Osteocyte (in vitro differentiated cells): Measurements from ENCODE around the gene FHOD3. TPM values are rescaled to one million over a fixed set of nuclear protein-coding genes. Genes with fewer than 3 reads are reported as not detected.
A peak's percentile ranks its signal among the peaks of the same experiment; 100 is the strongest.

ENCODE experiments used
- DNase-seq: peaks from one replicate; pipeline ENCODE4 v3.0.0; 2021; ENCODE audit warnings: mixed read lengths; ENCODE audit not compliant: unreplicated experiment; ENCODE audit errors: extremely low spot score
- H3K27ac Mint-ChIP-seq: one replicate; pipeline ENCODE4 v1.8.0; 2021; ENCODE audit warnings: mild to moderate bottlenecking, mixed read lengths; ENCODE audit not compliant: unreplicated experiment
- H3K27me3 Mint-ChIP-seq: one replicate; pipeline ENCODE4 v1.8.0; 2021; ENCODE audit warnings: mixed read lengths; ENCODE audit not compliant: unreplicated experiment
- H3K36me3 Mint-ChIP-seq: one replicate; pipeline ENCODE4 v1.8.0; 2021; ENCODE audit warnings: mixed read lengths; ENCODE audit not compliant: unreplicated experiment
- H3K4me1 Mint-ChIP-seq: one replicate; pipeline ENCODE4 v1.8.0; 2021; ENCODE audit warnings: mixed read lengths; ENCODE audit not compliant: unreplicated experiment
- H3K4me3 Mint-ChIP-seq: one replicate; pipeline ENCODE4 v1.8.0; 2021; ENCODE audit warnings: mild to moderate bottlenecking, moderate library complexity, mixed read lengths; ENCODE audit not compliant: unreplicated experiment
- H3K9me3 Mint-ChIP-seq: one replicate; pipeline ENCODE4 v1.8.0; 2021; ENCODE audit warnings: mixed read lengths; ENCODE audit not compliant: unreplicated experiment
- CTCF ChIP-seq: fragments of 200-600 bp; sonication (generic); IDR thresholded peaks from 2 replicates; pipeline ENCODE4 v1.5.0; 2021; ENCODE audit warnings: antibody characterized with exemption, mild to moderate bottlenecking, moderate library complexity
- total RNA-seq: library from RNA; stranded (reverse); gene quantifications from 2 replicates; pipeline ENCODE4 v1.2.1, GENCODE V29; 2021

FHOD3 gene
- total RNA-seq, 1 donor from 2014 or later = 1.2 TPM

- H3K27ac Mint-ChIP-seq = no peak overlapping the region
Measured at GRCh38 chr18:36782710-36783109, 485.2 kb downstream of the FHOD3 start.

GRCh38 chr18:36783792-36784191 is 486.3 kb downstream of the FHOD3 start:
- H3K36me3 Mint-ChIP-seq = peaks cover 9% of the 10 kb centered on the region
- DNase-seq = no peak
- no peak overlapping the region for H3K4me3 Mint-ChIP-seq
- H3K27ac Mint-ChIP-seq = no peak overlapping the region
- no peak for TF ChIP-seq CTCF
- H3K4me1 Mint-ChIP-seq = peaks cover 13% of the 10 kb centered on the region
- H3K9me3 Mint-ChIP-seq = no peaks in the 10 kb centered on the region
- H3K27me3 Mint-ChIP-seq = no peaks in the 10 kb centered on the region

More at GRCh38 chr18:36782710-36783109, 485.2 kb downstream of the FHOD3 start:
- TF ChIP-seq CTCF = no peak
- H3K4me1 Mint-ChIP-seq = peaks cover 13% of the 10 kb centered on the region
- H3K4me3 Mint-ChIP-seq = no peak overlapping the region
- H3K36me3 Mint-ChIP-seq = peaks cover 9% of the 10 kb centered on the region
- H3K27me3 Mint-ChIP-seq = no peaks in the 10 kb centered on the region
- peaks cover 4% of the 10 kb centered on the region for H3K9me3 Mint-ChIP-seq
- DNase-seq = no peak

- Mint-ChIP-seq H3K9me3 (no peaks in the 10 kb centered on the region), H3K27ac (peak overlapping the region; percentile 46), H3K36me3 (peaks cover 20% of the 10 kb centered on the region), H3K4me1 (peaks cover 13% of the 10 kb centered on the region), H3K4me3 (no peak overlapping the region), H3K27me3 (no peaks in the 10 kb centered on the region)
- DNase-seq = no peak
- no peak for TF ChIP-seq CTCF
Measured at GRCh38 chr18:36786686-36787085, 489.2 kb downstream of the FHOD3 start.

GRCh38 chr18:36792634-36793283 is 495.2 kb downstream of the FHOD3 start:
- Mint-ChIP-seq H3K4me3 (no peak overlapping the region), H3K27ac (no peak overlapping the region), H3K9me3 (no peaks in the 10 kb centered on the region), H3K27me3 (no peaks in the 10 kb centered on the region), H3K36me3 (peaks cover 39% of the 10 kb centered on the region), H3K4me1 (no peaks in the 10 kb centered on the region)
- no peak for TF ChIP-seq CTCF
- no peak for DNase-seq

- no peak overlapping the region for H3K4me3 Mint-ChIP-seq
- peaks cover 11% of the 10 kb centered on the region for H3K9me3 Mint-ChIP-seq
- TF ChIP-seq CTCF = no peak
- H3K27me3 Mint-ChIP-seq = no peaks in the 10 kb centered on the region
- peaks cover 50% of the 10 kb centered on the region for H3K36me3 Mint-ChIP-seq
- no peak for DNase-seq
- no peak overlapping the region for H3K27ac Mint-ChIP-seq
- no peaks in the 10 kb centered on the region for H3K4me1 Mint-ChIP-seq
Measured at GRCh38 chr18:36798738-36799473, 501.4 kb downstream of the FHOD3 start.
